ENCODE data around the gene KHDC3L. TPM values are rescaled to one million over a fixed set of nuclear protein-coding genes. Genes with fewer than 3 reads are reported as not detected.

KHDC3L gene
- total and polyA plus RNA-seq, 2 of the 13 experiments (the other 11 are each of a cell fraction or from before 2014, with no cell fraction given), result not detected

- no peak for TF ChIP-seq KIAA2018 (CRISPR knock-in tag; IDR thresholded peaks at IDR 0.05; ENCODE audit: borderline replicate concordance)
- no peak for TF ChIP-seq HDAC1 (CRISPR knock-in tag; IDR thresholded peaks at IDR 0.05)
- no peak for TF ChIP-seq CEBPG (CRISPR knock-in tag; IDR thresholded peaks at IDR 0.05)
These were observed at the start of gene KHDC3L (continued) for GRCh38 chr6:73362358-73362757.
